Thymus (tissue), 11 donors: ENCODE measurements around the gene GEMIN7. TPM values are rescaled to one million over a fixed set of nuclear protein-coding genes. Genes with fewer than 3 reads are reported as not detected.

ENCODE experiments used
- DNase-seq, 9 donors: peaks; one replicate each; pipeline ENCODE4 v3.0.0-alpha.2; 2013; ENCODE audit warnings: low spot score in 9 of 9, low read depth in 6 of 9, missing footprints in 1 of 9
- H3K27ac ChIP-seq, 2 donors: one replicate each; pipeline ENCODE4 v1.5.1; 2013; ENCODE audit warnings: control low read depth in 1 of 2, low read depth in 1 of 2, low read length in 1 of 2, mild to moderate bottlenecking in 1 of 2, moderate library complexity in 1 of 2
- H3K27me3 ChIP-seq, 2 donors: one replicate each; pipeline ENCODE4 v1.5.1; 2013; ENCODE audit warnings: low read length in 1 of 2; ENCODE audit not compliant: control insufficient read depth in 2 of 2, insufficient read depth in 1 of 2
- H3K36me3 ChIP-seq, 2 donors: one replicate each; pipeline ENCODE4 v1.5.1; 2013; ENCODE audit warnings: low read length in 1 of 2, mild to moderate bottlenecking in 1 of 2, moderate library complexity in 1 of 2; ENCODE audit not compliant: control insufficient read depth in 2 of 2, insufficient read depth in 2 of 2
- H3K4me1 ChIP-seq, 2 donors: one replicate each; pipeline ENCODE4 v1.5.1; 2013; ENCODE audit warnings: low read length in 2 of 2; ENCODE audit not compliant: control insufficient read depth in 2 of 2, insufficient read depth in 2 of 2
- H3K4me3 ChIP-seq, 2 donors: one replicate each; pipeline ENCODE4 v1.5.1; 2013; ENCODE audit warnings: low read length in 2 of 2, control low read depth in 1 of 2, mild to moderate bottlenecking in 1 of 2
- H3K9me3 ChIP-seq, 2 donors: one replicate each; pipeline ENCODE4 v1.5.1; 2013; ENCODE audit warnings: low read length in 1 of 2, mild to moderate bottlenecking in 1 of 2; ENCODE audit not compliant: control insufficient read depth in 2 of 2, insufficient read depth in 1 of 2
- WGBS: extraction: QIAGEN DNeasy Blood & Tissue Kit; methylation state at CpG from one replicate; pipeline ENCODE4 v1.1.7; 2013; 5-methylcytosine and 5-hydroxymethylcytosine counted together
- polyA plus RNA-seq: library from polyadenylated mRNA; stranded (reverse); fragments of 200-250 nt; gene quantifications from one replicate; pipeline ENCODE4 v1.2.3, GENCODE V29; 2013
- total RNA-seq: library from RNA; stranded (reverse); fragments of 120-200 nt; gene quantifications from one replicate; pipeline ENCODE4 v1.2.4, GENCODE V29; 2013
- donor health status: healthy.

GEMIN7 gene
- total and polyA plus RNA-seq, 2 donors, result 15.2 to 32.3 TPM

DNA sequence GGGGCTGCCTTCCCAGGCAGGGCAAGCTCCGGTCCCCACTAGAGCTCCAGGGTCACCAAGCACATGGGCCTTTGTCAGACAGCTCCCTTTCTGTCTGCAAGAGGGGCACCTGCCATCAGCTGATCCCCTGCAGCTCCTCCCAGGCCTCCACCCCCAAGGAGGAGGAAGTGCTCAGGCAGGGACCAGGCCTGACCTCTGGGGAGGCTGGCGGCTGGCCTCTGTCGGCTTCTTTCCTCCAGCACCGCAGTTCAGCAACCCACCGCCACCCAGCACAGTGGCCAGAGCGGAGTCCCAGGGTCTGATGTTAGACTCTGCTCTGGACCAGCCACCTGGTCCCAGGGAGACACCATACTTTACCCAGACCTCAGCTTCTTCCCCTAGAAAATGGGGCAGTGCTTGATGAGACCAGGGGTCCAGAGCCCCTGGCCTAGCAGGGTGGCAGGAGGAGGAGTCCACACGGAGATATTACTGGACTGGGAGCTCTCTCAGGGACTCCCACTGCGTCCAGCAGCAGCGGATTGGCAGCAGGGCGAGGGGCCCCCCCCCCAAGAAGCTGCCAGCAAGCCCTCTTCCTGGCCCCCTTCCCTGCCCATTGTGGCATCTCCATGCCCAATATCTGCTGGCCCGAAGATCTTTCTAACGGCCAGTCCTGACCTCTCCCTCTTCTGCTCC is 57.6 kb downstream of the GEMIN7 start:
- no peak for DNase-seq
- Histone ChIP-seq H3K36me3 (peaks cover 3 to 32% of the 10 kb centered on the region in 2 donors), H3K27ac (no peak overlapping the region), H3K4me1 (peaks cover 0 to 11% of the 10 kb centered on the region in 2 donors), H3K27me3 (no peaks in the 10 kb centered on the region), H3K9me3 (no peaks in the 10 kb centered on the region), H3K4me3 (no peak overlapping the region)
- WGBS, result 93% methylated on average over 12 of the region's 12 CpGs

DNA sequence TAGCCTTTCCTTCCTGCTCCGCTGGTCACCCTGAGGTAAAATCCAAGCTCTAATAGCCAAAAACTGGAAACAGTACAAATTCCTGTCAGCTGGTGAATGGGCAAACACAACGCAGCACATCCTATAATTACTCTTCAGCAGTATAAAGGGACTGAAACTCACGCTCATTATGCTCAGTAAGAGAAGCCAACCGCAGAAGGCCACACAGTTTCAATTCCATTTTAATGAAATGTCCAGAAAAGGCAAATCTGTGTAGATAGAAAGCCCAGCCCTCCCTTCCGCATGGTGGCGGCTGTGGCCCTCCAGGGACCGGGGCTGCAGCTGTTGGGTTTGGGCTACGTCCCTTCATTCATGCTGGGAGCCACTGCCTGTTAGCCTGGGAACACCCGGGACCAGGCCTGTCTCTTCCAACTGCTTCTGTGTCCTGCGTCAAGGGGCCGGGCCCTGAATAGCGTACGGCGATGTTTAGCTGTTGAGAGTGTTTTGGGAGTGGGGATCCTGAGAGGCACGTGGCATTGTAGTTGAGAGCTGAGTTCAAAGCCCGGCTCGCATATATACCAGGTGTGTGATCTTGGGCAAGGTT is 58.2 kb downstream of the GEMIN7 start:
- no peak for DNase-seq
- Histone ChIP-seq H3K9me3 (no peaks in the 10 kb centered on the region), H3K4me1 (peaks cover 0 to 11% of the 10 kb centered on the region in 2 donors), H3K36me3 (peaks cover 8 to 39% of the 10 kb centered on the region in 2 donors), H3K27ac (no peak overlapping the region), H3K4me3 (no peak overlapping the region), H3K27me3 (no peaks in the 10 kb centered on the region)
- 97% methylated on average over 17 of the region's 17 CpGs for WGBS

DNA sequence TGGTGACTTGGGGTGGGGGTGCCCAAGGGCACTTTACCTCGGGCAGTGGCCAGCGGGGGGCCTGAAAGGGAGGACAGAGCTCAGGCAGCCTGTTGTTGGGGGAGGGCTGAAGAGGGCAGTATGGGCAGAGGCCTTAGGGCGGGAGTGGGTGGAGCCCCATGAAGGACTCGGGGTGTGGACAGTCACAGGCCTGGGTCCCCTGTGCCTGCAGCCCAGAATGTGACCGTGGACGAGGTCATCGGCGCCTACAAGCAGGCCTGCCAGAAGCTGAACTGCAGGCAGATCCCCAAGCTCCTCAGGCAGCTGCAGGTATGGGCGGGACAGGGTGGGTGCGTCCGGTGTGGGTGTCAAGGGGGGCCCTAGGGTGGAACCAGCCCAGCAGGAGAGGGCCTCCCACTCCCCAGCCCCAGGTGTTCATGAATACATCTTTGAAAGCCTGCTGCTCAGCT is 59.3 kb downstream of the GEMIN7 start:
- Histone ChIP-seq H3K27ac (no peak overlapping the region), H3K4me1 (peaks cover 0 to 11% of the 10 kb centered on the region in 2 donors), H3K9me3 (no peaks in the 10 kb centered on the region), H3K27me3 (no peaks in the 10 kb centered on the region), H3K4me3 (no peak overlapping the region), H3K36me3 (peaks cover 17 to 47% of the 10 kb centered on the region in 2 donors)
- no peak for DNase-seq
- WGBS, result 95% methylated on average over 11 of the region's 11 CpGs

DNA sequence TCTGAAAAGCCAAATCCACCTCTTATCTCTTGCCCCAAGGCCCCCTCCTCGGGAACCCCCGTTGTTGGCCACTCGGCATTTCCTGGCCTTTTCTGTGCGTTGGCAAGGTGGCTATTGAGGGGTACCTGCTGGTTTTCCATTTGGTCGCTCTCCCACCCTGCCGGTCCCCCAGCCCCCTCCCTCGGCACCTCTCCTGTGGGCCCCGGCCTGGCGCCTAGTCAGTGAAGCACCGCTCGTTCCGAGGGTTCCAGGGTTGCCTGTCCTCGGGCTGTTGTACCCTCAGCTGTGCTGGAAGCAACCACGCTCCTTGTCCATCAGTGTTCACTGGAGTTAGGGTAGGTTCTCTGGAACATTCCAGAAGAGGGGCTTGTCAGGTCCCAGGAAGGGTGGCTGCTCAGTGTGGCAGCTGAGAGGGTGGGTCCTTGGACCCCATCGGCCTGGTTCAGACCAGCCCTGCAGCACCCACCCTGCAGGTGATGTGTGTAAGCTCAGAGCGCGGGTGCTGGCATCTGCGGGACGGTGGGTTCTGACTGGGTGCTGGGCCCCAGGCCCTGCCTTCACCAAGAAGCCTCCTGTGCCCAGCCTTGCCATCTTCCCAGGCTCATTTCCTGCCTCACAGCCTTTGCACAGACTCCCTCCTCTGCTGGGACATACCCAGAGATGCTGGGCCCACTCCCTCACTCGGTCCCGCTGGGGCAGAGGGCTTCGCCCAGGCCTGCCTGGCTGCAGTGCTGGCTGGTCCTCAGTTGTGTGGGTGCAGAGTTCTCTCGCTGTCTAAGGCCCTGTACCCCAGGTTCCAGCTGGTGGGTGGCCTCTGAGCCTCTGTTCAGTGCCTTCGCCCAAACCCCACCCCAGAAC is 60.5 kb downstream of the GEMIN7 start:
- Histone ChIP-seq H3K4me3 (no peak overlapping the region), H3K27ac (no peak overlapping the region), H3K36me3 (peaks cover 22 to 49% of the 10 kb centered on the region in 2 donors), H3K27me3 (no peaks in the 10 kb centered on the region), H3K4me1 (peaks cover 0 to 11% of the 10 kb centered on the region in 2 donors), H3K9me3 (no peaks in the 10 kb centered on the region)
- 97% methylated on average over 24 of the region's 24 CpGs for WGBS
- DNase-seq, result no peak

DNA sequence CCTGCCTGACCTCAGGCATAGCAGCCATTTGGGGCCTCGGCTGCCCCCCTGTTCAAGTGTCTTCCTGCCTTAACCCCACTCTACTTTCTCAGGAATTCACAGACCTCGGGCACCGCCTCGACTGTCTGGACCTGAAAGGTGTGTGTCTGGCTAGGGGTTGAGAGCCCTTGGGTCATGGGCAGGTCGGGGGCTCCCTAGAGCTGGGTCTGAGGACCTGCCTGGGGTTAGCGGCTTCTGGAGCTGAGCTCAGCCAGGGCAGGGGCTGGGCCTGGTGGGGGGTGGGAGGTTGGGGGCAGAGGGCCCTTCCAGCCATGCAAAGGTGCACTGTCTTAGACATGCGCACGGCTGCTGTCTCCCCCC is 61.1 kb downstream of the GEMIN7 start:
- 96% methylated on average over 8 of the region's 8 CpGs for WGBS
- Histone ChIP-seq H3K27ac (no peak overlapping the region), H3K4me3 (no peak overlapping the region), H3K36me3 (peaks cover 24 to 53% of the 10 kb centered on the region in 2 donors), H3K9me3 (no peaks in the 10 kb centered on the region), H3K4me1 (peaks cover 0 to 11% of the 10 kb centered on the region in 2 donors), H3K27me3 (no peaks in the 10 kb centered on the region)
- no peak for DNase-seq

DNA sequence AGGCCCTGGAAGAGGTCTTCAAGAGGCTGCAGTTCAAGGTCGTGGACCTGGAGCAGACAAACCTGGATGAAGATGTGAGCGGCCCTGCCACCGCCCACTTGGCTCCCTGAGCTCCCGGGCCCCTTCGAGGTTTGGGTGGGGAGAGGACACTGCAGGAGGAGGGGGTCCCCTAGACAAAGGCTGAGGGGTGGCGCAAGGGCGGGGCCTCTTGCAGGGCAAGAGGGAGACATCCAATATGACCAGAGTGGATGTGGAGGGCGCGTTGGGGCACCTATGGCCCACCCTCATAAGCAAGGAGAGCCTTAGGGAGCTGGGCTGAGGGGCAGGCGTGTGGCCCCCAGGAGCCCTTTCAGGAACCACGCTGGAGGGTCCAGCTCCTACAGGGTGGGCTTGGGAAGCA is 61.5 kb downstream of the GEMIN7 start:
- DNase-seq, result no peak
- 98% methylated on average over 11 of the region's 11 CpGs for WGBS
- Histone ChIP-seq H3K9me3 (no peaks in the 10 kb centered on the region), H3K4me3 (no peak overlapping the region), H3K4me1 (peaks cover 0 to 11% of the 10 kb centered on the region in 2 donors), H3K36me3 (peaks cover 28 to 57% of the 10 kb centered on the region in 2 donors), H3K27me3 (no peaks in the 10 kb centered on the region), H3K27ac (no peak overlapping the region)

Other genes starting within 250 kb of the GEMIN7 start
- gene NECTIN2, start 233.0 kb upstream of the GEMIN7 start, total RNA-seq, result 11.2 TPM
- 19.5 TPM for gene NECTIN2, start 233.0 kb upstream of the GEMIN7 start, polyA plus RNA-seq
- gene TOMM40, start 188.0 kb upstream of the GEMIN7 start, total RNA-seq, result 36.7 TPM
- 25.6 TPM for gene TOMM40, start 188.0 kb upstream of the GEMIN7 start, polyA plus RNA-seq
- gene APOE, start 173.5 kb upstream of the GEMIN7 start, total RNA-seq, result 130 TPM
- 334 TPM for gene APOE, start 173.5 kb upstream of the GEMIN7 start, polyA plus RNA-seq
- gene APOC1, start 164.7 kb upstream of the GEMIN7 start, total RNA-seq, result 85.6 TPM
- 249 TPM for gene APOC1, start 164.7 kb upstream of the GEMIN7 start, polyA plus RNA-seq
- gene APOC4, start 137.0 kb upstream of the GEMIN7 start, total RNA-seq, result not detected
- 0.32 TPM for gene APOC4, start 137.0 kb upstream of the GEMIN7 start, polyA plus RNA-seq
- 8.1 TPM for gene APOC2, start 133.2 kb upstream of the GEMIN7 start, total RNA-seq
- gene APOC2, start 133.2 kb upstream of the GEMIN7 start, polyA plus RNA-seq, result 12.6 TPM
- 14.6 TPM for gene CLPTM1, start 123.9 kb upstream of the GEMIN7 start, total RNA-seq
- gene CLPTM1, start 123.9 kb upstream of the GEMIN7 start, polyA plus RNA-seq, result 36.8 TPM
- 16.9 TPM for gene RELB, start 77.8 kb upstream of the GEMIN7 start, total RNA-seq
- 24.1 TPM for gene RELB, start 77.8 kb upstream of the GEMIN7 start, polyA plus RNA-seq
- 22.6 TPM for gene CLASRP, start 40.2 kb upstream of the GEMIN7 start, total RNA-seq
- gene CLASRP, start 40.2 kb upstream of the GEMIN7 start, polyA plus RNA-seq, result 147 TPM
- gene ZNF296, start 2.8 kb upstream of the GEMIN7 start, total RNA-seq, result 0.19 TPM
- gene ZNF296, start 2.8 kb upstream of the GEMIN7 start, polyA plus RNA-seq, result 2.9 TPM
- 16.5 TPM for gene PPP1R37, start 13.9 kb downstream of the GEMIN7 start, total RNA-seq
- gene PPP1R37, start 13.9 kb downstream of the GEMIN7 start, polyA plus RNA-seq, result 39.3 TPM
- 0.14 TPM for gene NKPD1, start 81.7 kb downstream of the GEMIN7 start, total RNA-seq
- gene NKPD1, start 81.7 kb downstream of the GEMIN7 start, polyA plus RNA-seq, result 0.59 TPM
- 37.9 TPM for gene TRAPPC6A, start 99.0 kb downstream of the GEMIN7 start, total RNA-seq
- 61.4 TPM for gene TRAPPC6A, start 99.0 kb downstream of the GEMIN7 start, polyA plus RNA-seq
- 1.5 TPM for gene BLOC1S3, start 99.5 kb downstream of the GEMIN7 start, total RNA-seq
- 6.3 TPM for gene BLOC1S3, start 99.5 kb downstream of the GEMIN7 start, polyA plus RNA-seq
- gene EXOC3L2, start 166.1 kb downstream of the GEMIN7 start, total RNA-seq, result 0.42 TPM
- gene EXOC3L2, start 166.1 kb downstream of the GEMIN7 start, polyA plus RNA-seq, result 0.75 TPM
- 6.0 TPM for gene MARK4, start 172.0 kb downstream of the GEMIN7 start, total RNA-seq
- gene MARK4, start 172.0 kb downstream of the GEMIN7 start, polyA plus RNA-seq, result 9.8 TPM
- 2.3 TPM for gene CKM, start 243.6 kb downstream of the GEMIN7 start, total RNA-seq
- 4.5 TPM for gene CKM, start 243.6 kb downstream of the GEMIN7 start, polyA plus RNA-seq